Dedifferentiated amniotic fluid mesenchymal stem cell (primary cell): ENCODE measurements around the gene FUOM.

Source experiments
- DNase-seq: peaks from one replicate; pipeline ENCODE4 v3.0.0-alpha.2; 2016; ENCODE audit errors: extremely low spot score

The FUOM gene

DNA sequence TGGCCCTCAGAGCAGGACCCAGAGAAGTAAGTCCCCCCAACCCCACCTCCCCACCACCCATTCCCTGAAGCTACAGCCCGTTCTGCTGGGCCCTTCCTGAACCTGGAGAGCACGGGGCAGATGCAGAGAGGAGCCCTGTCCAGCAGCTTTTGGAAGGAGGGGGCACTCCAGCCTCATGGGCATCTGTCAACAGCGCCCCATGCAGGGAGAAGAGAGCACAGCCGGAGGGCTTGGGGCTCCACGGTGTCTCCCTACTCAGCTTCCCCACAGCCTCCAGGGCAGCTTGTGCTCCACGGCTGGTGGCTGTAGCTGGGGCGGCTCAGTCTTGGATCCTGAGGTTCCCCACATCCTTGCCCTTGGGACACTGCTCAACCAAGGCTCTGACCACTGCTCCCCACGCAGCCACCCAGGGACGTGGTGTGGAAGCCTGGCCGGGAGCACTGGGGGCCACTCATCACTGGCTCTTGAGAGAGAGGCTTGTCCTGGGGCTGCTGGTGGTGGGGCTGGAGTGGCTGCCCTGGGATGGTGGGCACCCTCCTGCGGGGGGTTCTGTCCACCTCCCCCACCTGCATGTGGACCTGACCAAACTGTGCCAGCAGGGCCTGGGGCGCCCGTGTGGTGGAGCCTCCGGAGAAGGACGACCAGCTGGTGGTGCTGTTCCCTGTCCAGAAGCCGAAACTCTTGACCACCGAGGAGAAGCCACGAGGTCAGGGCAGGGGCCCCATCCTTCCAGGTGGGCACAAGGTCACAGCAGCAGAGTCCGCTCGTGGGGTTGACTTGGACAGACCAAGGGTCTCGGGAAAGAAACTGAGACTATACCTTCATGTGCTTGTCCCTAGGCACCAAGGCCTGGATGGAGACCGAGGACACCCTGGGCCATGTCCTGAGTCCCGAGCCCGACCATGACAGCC, 6.2 kb downstream of the FUOM start:
- no peak for DNase-seq

GRCh38 chr10:133350950-133351329, 6.9 kb downstream of the FUOM start:
- no peak for DNase-seq

DNA sequence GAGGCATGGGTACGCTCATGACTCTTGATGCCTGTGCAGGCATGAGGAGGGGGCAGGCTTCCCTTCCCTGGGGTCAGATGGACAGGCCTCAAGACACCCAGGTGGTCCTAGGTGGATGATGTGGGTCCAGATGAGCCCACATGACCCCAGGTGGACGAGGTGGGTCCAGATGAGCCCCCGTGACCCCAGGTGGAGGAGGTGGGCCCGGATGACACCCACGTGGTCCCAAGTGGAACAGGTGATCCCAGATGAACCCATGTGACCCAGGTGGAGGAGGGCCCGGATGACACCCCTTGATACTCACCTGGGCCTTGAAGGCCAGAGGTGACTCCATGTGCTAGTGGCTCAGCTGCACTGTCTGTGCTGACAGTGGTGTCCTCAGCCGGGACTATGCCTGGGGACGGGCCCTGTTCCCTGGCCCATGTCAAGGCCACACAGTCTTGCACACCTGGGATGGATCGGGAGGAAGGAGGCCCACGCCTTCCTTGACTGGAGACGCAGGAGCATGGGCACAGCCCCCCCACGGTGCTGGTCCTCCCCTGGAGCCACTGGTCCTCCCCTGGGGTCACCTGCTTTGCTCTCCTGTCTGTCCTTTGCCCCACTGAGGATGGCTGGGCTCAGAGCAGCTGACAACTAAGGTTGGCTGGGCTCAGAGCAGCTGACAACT, 7.4 kb downstream of the FUOM start:
- no peak for DNase-seq

DNA sequence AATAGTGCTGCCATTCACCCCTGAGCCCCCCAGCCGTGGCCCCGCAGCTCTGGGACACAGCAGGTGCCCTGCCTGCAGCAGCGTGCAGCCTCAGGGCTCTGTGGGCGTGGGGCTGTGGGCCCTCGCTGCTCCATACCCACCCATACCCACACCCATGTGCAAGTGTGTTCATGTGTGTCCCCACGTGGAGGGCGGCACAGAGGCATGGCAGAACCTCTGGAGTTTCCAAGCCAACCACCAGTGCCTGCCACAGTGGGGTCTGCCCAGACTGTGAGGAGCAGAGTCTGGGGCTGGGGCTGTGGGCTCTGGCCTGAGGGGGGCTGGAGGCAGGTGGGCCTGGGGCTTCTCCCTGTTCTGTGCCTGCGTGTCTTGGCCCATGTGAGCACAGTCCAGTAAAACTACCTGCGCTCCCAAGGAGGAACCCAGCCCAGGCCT, 8.2 kb downstream of the FUOM start:
- no peak for DNase-seq

DNA sequence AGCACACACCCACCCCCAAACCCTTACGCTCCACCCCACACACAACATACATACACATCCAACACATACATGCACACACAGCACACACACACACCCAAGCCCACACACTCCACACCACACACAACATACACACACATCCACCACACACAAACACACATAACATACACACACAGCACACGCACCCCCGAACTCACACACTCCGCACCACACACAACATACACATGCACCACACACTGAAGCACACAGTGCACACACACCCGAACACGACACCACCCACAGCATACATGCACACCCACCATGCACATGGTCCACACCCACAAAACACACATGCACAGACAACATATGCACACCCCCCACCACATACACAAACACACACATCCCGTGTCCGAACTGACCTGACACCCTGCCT, 8.7 kb downstream of the FUOM start:
- DNase-seq, result no peak

GRCh38 chr10:133347710-133348517, 9.9 kb downstream of the FUOM start:
- DNase-seq, result no peak

DNA sequence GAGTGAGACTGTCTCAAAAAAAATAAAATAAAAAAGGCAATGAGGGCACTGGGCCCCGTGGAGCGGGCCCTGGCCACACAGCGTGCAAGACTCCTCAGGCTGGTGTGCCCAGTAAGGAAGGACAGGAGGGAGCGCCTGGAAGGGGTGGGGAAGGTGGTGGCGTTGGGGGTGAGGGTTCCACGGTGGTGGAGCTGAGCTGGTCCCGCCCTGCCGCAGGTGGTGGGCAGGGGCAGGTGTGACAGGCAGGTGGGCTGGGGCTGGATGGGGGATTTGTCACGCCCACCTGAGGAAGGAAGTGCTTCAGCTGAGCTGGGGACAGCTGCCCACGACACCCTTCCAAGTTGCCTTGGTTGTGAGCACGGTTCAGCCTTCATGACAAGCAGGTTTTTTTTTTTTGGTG, 11.4 kb downstream of the FUOM start:
- DNase-seq, result no peak

DNA sequence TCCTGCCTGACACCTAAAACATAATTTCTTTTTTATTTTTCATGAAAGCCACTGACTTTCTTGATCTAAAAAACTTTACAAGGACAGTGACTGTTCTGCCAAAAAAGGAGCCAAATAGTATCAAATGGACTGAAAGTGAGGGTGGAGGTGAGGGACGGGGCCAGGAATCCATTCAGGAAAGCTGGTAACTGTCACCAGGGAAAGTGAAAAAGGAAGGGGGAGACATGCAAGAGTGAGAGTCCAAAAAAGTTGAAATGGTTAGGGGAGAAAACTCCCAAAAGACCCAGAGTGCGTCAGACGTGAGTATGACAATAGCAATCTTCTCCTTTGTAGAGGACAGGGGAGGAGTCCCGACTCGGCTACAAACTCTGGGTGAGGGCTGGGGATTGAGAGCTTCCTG, 13.6 kb downstream of the FUOM start:
- DNase-seq, result no peak

- DNase-seq, result no peak
These were observed 14.3 kb downstream of the FUOM start for GRCh38 chr10:133343558-133343957.

- DNase-seq, result no peak
These were observed 14.9 kb downstream of the FUOM start for GRCh38 chr10:133342942-133343341.

DNA sequence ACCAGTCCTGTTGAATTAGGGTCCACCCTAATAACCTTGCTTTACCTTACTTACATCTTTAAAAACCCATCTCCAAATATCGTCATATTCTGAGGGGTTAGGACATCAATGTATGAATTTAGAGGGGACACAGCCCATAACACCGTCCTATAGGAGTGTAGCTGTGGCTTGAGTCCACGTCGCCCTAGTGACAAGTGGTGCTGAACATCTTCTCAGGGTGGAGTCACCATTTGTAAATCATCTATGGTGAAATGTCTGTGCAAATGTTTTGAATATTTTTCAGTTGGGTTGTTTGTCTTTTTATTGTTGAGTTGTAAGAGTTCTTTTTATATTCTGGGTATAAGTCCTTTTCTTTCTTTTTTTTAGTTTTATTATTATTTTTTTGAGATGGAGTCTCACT, 15.8 kb downstream of the FUOM start:
- no peak for DNase-seq

GRCh38 chr10:133339708-133340380, 18.0 kb downstream of the FUOM start:
- no peak for DNase-seq

GRCh38 chr10:133338080-133339071, 19.4 kb downstream of the FUOM start:
- no peak for DNase-seq

- no peak for DNase-seq
These were observed 20.5 kb downstream of the FUOM start for GRCh38 chr10:133337370-133337725.

DNA sequence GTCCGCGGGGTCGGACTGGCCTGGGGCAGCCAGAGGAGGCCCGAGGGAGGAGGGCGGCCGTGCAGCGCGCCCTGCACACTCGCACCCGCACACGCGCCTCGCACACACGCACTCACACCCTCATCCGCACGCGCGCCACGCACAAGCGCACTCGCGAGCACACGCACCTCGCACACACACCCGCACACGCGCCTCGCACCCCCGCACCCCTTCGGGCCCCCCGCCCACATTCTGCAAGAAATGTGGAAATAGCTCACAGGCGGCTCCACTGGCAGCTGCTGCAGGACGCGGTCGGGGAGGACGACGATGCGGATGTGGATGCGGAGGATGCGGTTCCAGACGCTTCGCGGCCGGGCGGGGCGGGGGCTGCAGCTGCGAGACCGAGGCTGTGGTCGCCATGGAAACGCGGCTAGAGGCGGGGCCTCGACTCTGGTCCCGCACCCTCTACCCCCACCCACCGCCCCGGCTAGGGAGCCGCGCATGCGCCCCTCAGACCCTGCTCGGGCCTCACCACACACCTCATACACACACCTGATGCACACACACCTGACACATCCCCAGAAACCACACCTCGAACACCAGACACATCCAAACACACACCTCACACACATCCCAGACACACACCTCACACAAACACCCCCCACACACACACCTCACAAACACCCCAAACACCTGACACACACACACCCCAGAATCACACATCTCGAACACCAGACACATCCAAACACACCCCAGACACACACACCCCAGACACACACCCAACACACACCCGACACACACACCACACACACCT, 21.0 kb downstream of the FUOM start, which contains the start of gene CALY:
Gene CALY (minus strand): TSS at position 320 of the 793 bp plus-strand sequence. CDS start 7,907 bp downstream, outside the sequence.
- no peak for DNase-seq

DNA sequence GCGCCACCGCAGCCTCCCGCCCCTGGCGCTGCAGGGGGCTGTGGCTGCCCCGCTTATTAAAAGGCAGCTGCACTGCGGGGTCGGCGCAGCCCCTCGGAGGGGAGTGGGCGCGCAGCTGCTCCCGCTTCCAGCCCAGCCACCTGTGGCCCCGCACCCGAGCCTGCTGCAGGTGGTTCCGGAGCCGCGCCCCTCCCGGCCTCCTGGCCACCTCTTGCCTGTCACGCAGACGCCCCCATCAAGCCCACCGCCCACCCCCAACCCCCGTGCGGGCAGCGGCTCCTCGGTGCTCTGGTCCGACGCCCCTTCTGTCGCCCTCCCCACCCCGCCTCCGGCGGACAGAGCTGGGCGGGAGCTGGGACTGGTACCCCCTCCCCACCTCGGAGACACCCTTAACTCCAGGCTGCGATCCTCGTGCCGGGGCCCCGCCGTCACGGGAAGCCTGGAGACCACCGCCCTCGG, 21.7 kb downstream of the FUOM start:
- DNase-seq, result no peak

GRCh38 chr10:133335246-133336117, 22.3 kb downstream of the FUOM start:
- DNase-seq, result peak; percentile 42

- no peak for DNase-seq
These were observed 23.1 kb downstream of the FUOM start for GRCh38 chr10:133334503-133335245.
